SK-N-SH treated with all-trans-retinoic acid at 6 μM for 48 hours (cell line): ENCODE results near the gene TUG1.

Experiments used
- ATAC-seq: fragments of 200-7000 bp; cut with Tn5 transposase; 3 replicates; pipeline ENCODE4 v1.9.1; 2020; ENCODE audit warnings: mild to moderate bottlenecking, moderate library complexity
- ARNTL ChIP-seq: fragments of 450-650 bp; formaldehyde crosslinking; IDR thresholded peaks from 2 replicates; pipeline ENCODE4 v1.5.0; 2020; ENCODE audit warnings: low read depth, mild to moderate bottlenecking, moderate library complexity, borderline replicate concordance
- CSDC2 ChIP-seq: fragments of 250-450 bp; sonication (Bioruptor Pico); IDR thresholded peaks from 2 replicates; pipeline ENCODE4 v1.5.0; 2020; ENCODE audit warnings: mild to moderate bottlenecking, moderate library complexity
- GLIS3 ChIP-seq: fragments of 250-450 bp; sonication (Bioruptor Pico); IDR thresholded peaks from 2 replicates; pipeline ENCODE4 v1.5.0; 2020; ENCODE audit warnings: mild to moderate bottlenecking, moderate library complexity
- ISL1 ChIP-seq: fragments of 250-450 bp; sonication (Bioruptor Pico); IDR thresholded peaks from 2 replicates; pipeline ENCODE4 v2.1.2; 2022; ENCODE audit warnings: mild to moderate bottlenecking, moderate library complexity
- OSR1 ChIP-seq: fragments of 250-450 bp; sonication (Bioruptor Pico); IDR thresholded peaks from 2 replicates; pipeline ENCODE4 v1.8.0; 2022; ENCODE audit warnings: moderate library complexity, mild to moderate bottlenecking, inconsistent platforms
- PPARA ChIP-seq: fragments of 250-450 bp; sonication (Bioruptor Pico); IDR thresholded peaks from 2 replicates; pipeline ENCODE4 v1.5.0; 2020; ENCODE audit warnings: mild to moderate bottlenecking, borderline replicate concordance
- RARB ChIP-seq: fragments of 250-450 bp; sonication (Bioruptor Pico); IDR thresholded peaks from 2 replicates; pipeline ENCODE4 v1.8.0; 2021; ENCODE audit warnings: mild to moderate bottlenecking, moderate library complexity
- SNAI2 ChIP-seq: fragments of 250-450 bp; sonication (Bioruptor Pico); IDR thresholded peaks from 2 replicates; pipeline ENCODE4 v1.5.0; 2020; ENCODE audit warnings: mild to moderate bottlenecking, moderate library complexity
- TCF4 ChIP-seq: fragments of 250-450 bp; sonication (Bioruptor Pico); IDR thresholded peaks from 2 replicates; pipeline ENCODE4 v1.8.0; 2021; ENCODE audit warnings: mild to moderate bottlenecking, moderate library complexity, borderline replicate concordance
- TOX ChIP-seq: fragments of 250-450 bp; sonication (Bioruptor Pico); IDR thresholded peaks from 2 replicates; pipeline ENCODE4 v1.8.0; 2021; ENCODE audit warnings: mild to moderate bottlenecking, moderate library complexity, borderline replicate concordance
- ZC3H10 ChIP-seq: fragments of 250-450 bp; sonication (Bioruptor Pico); IDR thresholded peaks from 2 replicates; pipeline ENCODE4 v1.5.1; 2021; ENCODE audit warnings: mild to moderate bottlenecking, moderate library complexity
- ZFP30 ChIP-seq: fragments of 450-650 bp; formaldehyde crosslinking; IDR thresholded peaks from 2 replicates; pipeline ENCODE4 v1.5.0; 2022; ENCODE audit warnings: mild to moderate bottlenecking, moderate library complexity
- ZNF565 ChIP-seq: fragments of 450-650 bp; formaldehyde crosslinking; conservative IDR thresholded peaks from 2 replicates; pipeline ENCODE4 v1.5.0; 2020; ENCODE audit warnings: low read depth, mild to moderate bottlenecking, moderate library complexity
- ZNF70 ChIP-seq: fragments of 450-650 bp; formaldehyde crosslinking; IDR thresholded peaks from 2 replicates; pipeline ENCODE4 v1.5.0; 2020; ENCODE audit warnings: mild to moderate bottlenecking, moderate library complexity
- ZNF8 ChIP-seq: fragments of 450-650 bp; formaldehyde crosslinking; IDR thresholded peaks from 2 replicates; pipeline ENCODE4 v1.5.0; 2020; ENCODE audit warnings: mild to moderate bottlenecking, moderate library complexity
- TF ChIP-seq, protein P1 (sequence below): fragments of 250-450 bp; sonication (Bioruptor Pico); IDR thresholded peaks from 2 replicates; pipeline ENCODE4 v1.5.1; 2020; ENCODE audit warnings: low read depth, mild to moderate bottlenecking, moderate library complexity
- TF ChIP-seq, protein P2 (sequence below): fragments of 250-450 bp; sonication (Bioruptor Pico); IDR thresholded peaks from 2 replicates; pipeline ENCODE4 v1.5.0; 2020; ENCODE audit warnings: mild to moderate bottlenecking, moderate library complexity
- TF ChIP-seq, protein P3 (sequence below): fragments of 250-450 bp; sonication (Bioruptor Pico); IDR thresholded peaks from 2 replicates; pipeline ENCODE4 v1.8.0; 2020; ENCODE audit warnings: mild to moderate bottlenecking, moderate library complexity, borderline replicate concordance
- TF ChIP-seq, protein P4 (sequence below): fragments of 250-450 bp; sonication (Bioruptor Pico); IDR thresholded peaks from 2 replicates; pipeline ENCODE4 v1.8.0; 2021; ENCODE audit warnings: low read depth, mild to moderate bottlenecking, moderate library complexity, borderline replicate concordance
- TF ChIP-seq, protein P5 (sequence below): fragments of 250-450 bp; sonication (Bioruptor Pico); IDR thresholded peaks from 2 replicates; pipeline ENCODE4 v1.5.1; 2021; ENCODE audit warnings: mild to moderate bottlenecking, moderate library complexity

TUG1 gene

DNA sequence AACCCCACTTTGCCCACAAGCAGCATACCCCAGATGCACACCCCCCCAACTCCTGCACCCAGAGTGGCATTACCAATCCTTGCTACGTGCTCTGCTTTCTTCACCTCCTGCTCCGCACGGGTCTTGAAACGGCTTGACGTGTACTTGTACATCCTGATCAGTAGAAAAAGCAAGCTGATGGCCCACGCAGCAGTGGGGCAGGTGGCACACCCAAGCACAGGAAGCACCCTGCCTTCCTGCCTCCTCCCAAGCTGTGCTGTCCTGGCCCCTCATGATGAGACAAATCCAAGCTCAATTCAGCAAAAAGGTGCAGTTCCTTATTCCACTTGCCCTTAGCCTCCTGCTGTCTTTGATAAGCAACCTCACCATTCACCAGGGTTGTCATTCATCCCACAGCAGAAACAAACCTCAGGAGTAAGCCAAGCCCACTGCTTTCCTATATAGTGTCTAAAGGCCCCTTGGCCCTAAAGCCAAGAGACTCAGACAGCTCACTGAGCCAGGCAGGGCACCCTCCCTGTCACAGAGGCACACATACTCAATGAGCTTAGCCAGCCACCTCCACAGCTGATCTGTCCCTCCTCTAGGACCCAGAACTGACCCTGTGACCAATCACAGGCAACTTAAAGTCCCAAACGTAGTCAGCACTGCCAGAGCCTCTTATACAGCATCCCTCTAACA, 28.2 kb upstream of the TUG1 start (continued):
- TF ChIP-seq, protein P1, sequence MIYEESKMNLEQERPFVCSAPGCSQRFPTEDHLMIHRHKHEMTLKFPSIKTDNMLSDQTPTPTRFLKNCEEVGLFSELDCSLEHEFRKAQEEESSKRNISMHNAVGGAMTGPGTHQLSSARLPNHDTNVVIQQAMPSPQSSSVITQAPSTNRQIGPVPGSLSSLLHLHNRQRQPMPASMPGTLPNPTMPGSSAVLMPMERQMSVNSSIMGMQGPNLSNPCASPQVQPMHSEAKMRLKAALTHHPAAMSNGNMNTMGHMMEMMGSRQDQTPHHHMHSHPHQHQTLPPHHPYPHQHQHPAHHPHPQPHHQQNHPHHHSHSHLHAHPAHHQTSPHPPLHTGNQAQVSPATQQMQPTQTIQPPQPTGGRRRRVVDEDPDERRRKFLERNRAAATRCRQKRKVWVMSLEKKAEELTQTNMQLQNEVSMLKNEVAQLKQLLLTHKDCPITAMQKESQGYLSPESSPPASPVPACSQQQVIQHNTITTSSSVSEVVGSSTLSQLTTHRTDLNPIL = no peak
- TF ChIP-seq ZC3H10 (CRISPR knock-in tag) (no peak), RARB (CRISPR knock-in tag) (no peak)

DNA sequence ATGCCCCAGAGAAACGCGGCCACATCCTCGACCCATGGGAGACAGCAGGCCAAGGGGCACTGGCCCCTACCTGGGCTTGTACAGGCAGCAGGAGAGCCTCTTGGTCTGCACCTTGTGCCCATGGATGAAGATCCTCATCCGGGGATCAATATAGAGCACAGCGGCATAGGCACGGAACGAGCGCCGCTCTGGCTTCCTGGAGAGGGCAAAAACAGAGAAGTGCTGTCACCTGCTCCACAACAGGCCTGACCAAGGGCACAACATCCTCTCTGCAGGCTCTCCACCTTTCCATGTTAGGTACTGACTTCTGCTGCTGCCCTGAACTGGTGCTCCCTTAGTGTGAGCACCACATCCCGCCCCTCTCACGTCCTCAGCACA, 27.7 kb upstream of the TUG1 start:
- ATAC-seq = no peak
- TF ChIP-seq ISL1 (CRISPR knock-in tag) (no peak), ZNF70 (CRISPR knock-in tag) (no peak), OSR1 (CRISPR knock-in tag) (no peak), ZFP30 (no peak), GLIS3 (CRISPR knock-in tag) (no peak), PPARA (no peak), RARB (CRISPR knock-in tag) (no peak), ARNTL (CRISPR knock-in tag) (no peak), ZNF565 (CRISPR knock-in tag) (no peak), TCF4 (CRISPR knock-in tag) (no peak), ZNF8 (no peak), TOX (no peak)
- TF ChIP-seq, protein P2, sequence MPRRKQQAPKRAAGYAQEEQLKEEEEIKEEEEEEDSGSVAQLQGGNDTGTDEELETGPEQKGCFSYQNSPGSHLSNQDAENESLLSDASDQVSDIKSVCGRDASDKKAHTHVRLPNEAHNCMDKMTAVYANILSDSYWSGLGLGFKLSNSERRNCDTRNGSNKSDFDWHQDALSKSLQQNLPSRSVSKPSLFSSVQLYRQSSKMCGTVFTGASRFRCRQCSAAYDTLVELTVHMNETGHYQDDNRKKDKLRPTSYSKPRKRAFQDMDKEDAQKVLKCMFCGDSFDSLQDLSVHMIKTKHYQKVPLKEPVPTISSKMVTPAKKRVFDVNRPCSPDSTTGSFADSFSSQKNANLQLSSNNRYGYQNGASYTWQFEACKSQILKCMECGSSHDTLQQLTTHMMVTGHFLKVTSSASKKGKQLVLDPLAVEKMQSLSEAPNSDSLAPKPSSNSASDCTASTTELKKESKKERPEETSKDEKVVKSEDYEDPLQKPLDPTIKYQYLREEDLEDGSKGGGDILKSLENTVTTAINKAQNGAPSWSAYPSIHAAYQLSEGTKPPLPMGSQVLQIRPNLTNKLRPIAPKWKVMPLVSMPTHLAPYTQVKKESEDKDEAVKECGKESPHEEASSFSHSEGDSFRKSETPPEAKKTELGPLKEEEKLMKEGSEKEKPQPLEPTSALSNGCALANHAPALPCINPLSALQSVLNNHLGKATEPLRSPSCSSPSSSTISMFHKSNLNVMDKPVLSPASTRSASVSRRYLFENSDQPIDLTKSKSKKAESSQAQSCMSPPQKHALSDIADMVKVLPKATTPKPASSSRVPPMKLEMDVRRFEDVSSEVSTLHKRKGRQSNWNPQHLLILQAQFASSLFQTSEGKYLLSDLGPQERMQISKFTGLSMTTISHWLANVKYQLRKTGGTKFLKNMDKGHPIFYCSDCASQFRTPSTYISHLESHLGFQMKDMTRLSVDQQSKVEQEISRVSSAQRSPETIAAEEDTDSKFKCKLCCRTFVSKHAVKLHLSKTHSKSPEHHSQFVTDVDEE (CRISPR knock-in tag) = no peak
- TF ChIP-seq, protein P3, sequence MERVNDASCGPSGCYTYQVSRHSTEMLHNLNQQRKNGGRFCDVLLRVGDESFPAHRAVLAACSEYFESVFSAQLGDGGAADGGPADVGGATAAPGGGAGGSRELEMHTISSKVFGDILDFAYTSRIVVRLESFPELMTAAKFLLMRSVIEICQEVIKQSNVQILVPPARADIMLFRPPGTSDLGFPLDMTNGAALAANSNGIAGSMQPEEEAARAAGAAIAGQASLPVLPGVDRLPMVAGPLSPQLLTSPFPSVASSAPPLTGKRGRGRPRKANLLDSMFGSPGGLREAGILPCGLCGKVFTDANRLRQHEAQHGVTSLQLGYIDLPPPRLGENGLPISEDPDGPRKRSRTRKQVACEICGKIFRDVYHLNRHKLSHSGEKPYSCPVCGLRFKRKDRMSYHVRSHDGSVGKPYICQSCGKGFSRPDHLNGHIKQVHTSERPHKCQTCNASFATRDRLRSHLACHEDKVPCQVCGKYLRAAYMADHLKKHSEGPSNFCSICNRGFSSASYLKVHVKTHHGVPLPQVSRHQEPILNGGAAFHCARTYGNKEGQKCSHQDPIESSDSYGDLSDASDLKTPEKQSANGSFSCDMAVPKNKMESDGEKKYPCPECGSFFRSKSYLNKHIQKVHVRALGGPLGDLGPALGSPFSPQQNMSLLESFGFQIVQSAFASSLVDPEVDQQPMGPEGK = no peak
- TF ChIP-seq, protein P4, sequence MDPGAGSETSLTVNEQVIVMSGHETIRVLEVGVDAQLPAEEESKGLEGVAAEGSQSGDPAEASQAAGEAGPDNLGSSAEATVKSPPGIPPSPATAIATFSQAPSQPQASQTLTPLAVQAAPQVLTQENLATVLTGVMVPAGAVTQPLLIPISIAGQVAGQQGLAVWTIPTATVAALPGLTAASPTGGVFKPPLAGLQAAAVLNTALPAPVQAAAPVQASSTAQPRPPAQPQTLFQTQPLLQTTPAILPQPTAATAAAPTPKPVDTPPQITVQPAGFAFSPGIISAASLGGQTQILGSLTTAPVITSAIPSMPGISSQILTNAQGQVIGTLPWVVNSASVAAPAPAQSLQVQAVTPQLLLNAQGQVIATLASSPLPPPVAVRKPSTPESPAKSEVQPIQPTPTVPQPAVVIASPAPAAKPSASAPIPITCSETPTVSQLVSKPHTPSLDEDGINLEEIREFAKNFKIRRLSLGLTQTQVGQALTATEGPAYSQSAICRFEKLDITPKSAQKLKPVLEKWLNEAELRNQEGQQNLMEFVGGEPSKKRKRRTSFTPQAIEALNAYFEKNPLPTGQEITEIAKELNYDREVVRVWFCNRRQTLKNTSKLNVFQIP (CRISPR knock-in tag) = no peak
- TF ChIP-seq, protein P5, sequence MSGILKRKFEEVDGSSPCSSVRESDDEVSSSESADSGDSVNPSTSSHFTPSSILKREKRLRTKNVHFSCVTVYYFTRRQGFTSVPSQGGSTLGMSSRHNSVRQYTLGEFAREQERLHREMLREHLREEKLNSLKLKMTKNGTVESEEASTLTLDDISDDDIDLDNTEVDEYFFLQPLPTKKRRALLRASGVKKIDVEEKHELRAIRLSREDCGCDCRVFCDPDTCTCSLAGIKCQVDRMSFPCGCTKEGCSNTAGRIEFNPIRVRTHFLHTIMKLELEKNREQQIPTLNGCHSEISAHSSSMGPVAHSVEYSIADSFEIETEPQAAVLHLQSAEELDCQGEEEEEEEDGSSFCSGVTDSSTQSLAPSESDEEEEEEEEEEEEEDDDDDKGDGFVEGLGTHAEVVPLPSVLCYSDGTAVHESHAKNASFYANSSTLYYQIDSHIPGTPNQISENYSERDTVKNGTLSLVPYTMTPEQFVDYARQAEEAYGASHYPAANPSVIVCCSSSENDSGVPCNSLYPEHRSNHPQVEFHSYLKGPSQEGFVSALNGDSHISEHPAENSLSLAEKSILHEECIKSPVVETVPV (CRISPR knock-in tag) = no peak

DNA sequence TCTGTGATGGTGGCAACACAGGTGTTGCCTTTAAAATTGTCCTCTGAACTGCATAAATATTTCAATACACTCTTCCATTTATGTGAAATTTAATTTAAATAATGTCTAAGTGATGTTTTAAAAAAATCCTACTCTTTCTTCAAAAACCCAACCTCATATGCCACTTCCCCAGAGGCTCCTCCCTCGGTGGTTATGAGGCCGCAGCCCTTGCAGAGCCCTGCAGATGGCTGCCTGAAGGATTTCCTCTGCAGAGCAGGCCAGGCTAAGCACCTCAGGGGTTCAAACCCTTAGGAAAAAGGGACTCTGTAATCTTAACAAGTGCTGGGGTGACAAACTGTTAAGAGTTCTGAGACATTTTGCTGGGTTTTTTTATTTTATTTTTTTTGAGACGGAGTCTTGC, 25.7 kb upstream of the TUG1 start:
- TF ChIP-seq TOX (no peak), ZNF565 (CRISPR knock-in tag) (no peak), ZC3H10 (CRISPR knock-in tag) (no peak), RARB (CRISPR knock-in tag) (no peak), SNAI2 (no peak), CSDC2 (no peak), ISL1 (CRISPR knock-in tag) (no peak)
- TF ChIP-seq, protein P3 = no peak
- TF ChIP-seq, protein P4 (CRISPR knock-in tag) = no peak
- TF ChIP-seq, protein P5 (CRISPR knock-in tag) = no peak
- no peak for ATAC-seq
